HG03097 (cell line): ENCODE results near the gene NDUFC1.
"Not testable (repeated sequence)": the region's sequence is repeated elsewhere in the genome, so short reads cannot be mapped to it uniquely, and the experiment has no call there.

Experiments used
- ATAC-seq: cut with Tn5 transposase; IDR thresholded peaks from one replicate; pipeline ENCODE4 v1.9.1; 2021; ENCODE audit not compliant: unreplicated experiment, low FRiP score

NDUFC1 gene

GRCh38 chr4:139299536-139299935 lies 2.7 kb downstream of the NDUFC1 start:
- ATAC-seq: no peak

DNA sequence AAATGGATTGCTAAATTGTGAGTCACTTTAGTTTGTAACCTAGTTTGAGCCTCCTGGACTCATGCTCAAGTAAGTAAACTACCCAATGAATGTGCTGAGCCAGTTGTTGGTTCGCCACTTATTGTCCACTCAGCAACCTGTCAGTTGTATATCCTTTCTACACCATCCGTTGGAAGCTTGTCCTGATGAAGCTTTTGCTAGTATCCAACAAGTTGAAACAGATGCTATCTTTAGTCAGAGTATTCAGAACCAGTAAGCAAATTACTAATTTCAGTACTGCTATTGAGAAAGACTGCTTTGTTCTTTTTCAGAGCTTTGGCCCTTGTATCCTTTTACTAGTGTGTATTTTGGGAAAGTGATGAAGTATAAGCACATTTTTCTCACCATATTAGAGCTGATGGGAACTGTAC lies 5.3 kb downstream of the NDUFC1 start:
- no peak for ATAC-seq

DNA sequence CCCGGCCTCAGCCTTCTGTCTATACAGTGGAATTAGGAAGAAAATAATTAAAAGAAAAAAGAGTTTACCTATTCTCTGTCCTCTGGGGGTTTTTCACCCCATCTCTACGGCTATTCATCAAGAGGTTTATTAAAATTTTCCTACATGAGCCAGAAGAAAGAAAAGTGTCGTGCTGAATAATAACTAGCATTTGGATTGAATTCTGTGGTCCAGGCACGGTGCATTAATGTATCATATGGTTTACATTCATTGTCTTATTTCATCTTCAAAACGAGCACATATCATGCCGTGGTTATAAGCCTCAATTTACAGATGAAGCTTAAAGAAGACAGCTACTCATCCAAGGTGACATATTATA lies 6.4 kb downstream of the NDUFC1 start:
- ATAC-seq: peak; percentile 3

DNA sequence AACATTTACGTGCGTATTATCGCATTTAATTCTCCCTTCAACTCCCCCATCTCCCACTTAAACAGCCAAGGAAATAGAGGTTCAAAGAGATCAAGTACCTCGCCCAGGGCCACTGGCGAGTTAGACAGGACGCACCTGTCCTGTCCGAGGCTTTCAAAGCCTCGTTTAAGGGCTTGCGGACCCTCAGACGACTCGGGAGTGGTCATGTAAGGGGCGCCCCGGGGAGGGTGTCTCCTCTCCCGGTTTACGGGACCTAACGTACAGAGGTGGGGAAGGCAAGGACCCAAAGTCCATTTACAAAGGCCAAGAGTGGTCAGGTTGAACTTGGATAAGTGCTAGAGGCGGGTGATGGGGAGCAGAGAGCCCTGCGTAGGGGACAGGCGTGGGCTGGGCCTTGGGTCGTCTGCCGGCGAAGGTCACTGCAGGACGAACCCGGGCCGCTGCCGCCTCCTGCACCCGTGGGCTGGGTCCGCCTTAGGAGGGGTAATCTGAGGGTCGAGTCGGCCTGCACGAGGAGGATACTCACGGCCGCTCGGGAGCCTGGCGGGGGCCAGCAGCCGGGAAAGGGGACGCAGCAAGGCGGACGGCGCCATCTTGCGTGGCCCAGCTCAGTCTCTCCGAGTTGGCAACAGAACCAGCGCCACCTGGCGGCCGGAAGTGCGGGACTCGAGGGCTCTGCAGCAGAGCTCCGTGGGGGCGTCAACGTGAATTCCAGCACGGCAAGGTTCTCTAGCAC lies 6.9 kb downstream of the NDUFC1 start:
- peak; percentile 92 for ATAC-seq

- ATAC-seq: no peak
Observed at GRCh38 chr4:139286186-139286698, 16.0 kb downstream of the NDUFC1 start.

- no peak for ATAC-seq
Observed at GRCh38 chr4:139282721-139283075, 19.6 kb downstream of the NDUFC1 start.

GRCh38 chr4:139282065-139282720 lies 20.1 kb downstream of the NDUFC1 start:
- no peak for ATAC-seq

DNA sequence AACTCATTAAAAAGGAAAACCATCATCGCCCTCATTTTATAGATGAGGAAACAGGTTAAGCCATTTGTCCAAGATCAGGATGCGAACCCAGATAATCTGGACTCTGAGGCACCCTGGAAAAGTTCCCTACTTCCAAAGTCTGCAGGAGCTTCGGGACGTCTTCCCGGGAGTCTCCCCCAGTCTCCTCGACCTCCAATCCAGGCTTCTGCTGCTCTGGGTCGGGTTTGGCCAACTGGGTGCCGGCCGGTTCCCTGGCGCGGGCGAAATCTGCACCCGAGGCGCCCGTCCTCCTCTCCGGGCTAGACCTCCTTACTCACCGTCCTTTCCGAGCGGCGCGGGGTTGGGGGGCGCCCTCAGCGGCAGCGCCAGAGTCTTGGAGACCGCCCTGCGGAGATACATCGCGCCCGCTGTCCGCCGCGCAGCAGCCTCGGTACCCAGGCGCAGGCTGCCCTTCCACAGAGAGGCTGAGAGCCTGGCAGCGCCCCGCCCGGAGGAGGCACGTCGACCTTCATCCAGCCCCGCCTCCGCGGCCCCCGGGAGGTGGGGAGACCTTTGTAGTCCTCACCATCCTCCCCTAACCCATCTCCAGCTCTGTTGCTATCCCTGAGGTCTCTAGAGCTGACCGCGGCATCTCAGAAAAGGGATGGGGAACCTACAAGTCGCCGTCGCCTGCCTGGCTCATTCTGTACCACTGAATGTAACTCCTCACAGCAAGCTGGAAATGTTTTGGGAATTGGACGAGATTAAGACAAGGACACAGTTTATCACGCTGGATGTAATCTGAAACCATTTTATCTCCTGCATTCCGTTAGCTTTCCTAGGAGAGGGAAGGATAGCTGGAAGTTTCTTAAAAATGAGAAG lies 22.3 kb downstream of the NDUFC1 start, which contains the start of gene MGARP:
Gene MGARP (minus strand): TSS at position 466 of the 861 bp plus-strand sequence. CDS start 67 bp downstream, at position 399.
- no peak for ATAC-seq

- no peak for ATAC-seq
Observed at GRCh38 chr4:139278912-139279759, 23.1 kb downstream of the NDUFC1 start.

DNA sequence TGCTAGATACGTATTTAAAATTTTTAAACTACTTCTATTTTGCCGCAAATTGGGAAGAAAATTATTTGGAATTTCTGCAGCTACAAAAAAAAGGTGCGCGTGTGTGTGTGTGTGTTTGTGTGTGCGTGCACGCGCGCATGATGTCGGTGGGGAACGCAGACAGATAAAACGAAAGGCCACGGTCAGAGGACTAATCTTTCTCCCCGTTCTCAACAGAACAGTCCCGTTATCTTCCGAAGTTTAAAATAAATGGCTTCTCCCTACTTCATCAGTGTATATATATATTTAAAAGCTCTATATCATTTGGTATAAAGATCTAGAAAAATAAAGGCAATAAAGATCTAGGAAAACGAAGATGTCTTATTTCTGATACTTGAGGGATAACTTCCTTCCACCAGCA lies 23.8 kb downstream of the NDUFC1 start:
- ATAC-seq: no peak

- no peak for ATAC-seq
Observed at GRCh38 chr4:139275281-139275735, 27.0 kb downstream of the NDUFC1 start.

DNA sequence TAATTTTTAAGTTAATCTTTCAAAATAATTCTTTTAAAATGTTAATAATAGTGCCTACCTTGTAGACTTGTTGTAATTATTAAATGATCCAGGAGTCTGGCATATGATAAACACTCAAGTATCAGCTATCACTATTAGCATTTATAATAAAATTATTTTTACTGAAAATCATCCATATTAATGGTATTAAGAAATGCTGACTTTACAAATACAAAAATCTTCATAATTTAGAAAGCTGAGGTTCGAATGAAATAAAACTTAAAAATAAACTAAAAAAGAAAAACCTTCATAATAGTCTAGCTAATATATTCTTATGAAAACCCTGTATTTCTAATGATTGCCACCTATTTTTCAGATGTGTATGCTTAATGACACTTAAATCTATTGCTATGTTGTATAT lies 27.5 kb downstream of the NDUFC1 start:
- no peak for ATAC-seq

DNA sequence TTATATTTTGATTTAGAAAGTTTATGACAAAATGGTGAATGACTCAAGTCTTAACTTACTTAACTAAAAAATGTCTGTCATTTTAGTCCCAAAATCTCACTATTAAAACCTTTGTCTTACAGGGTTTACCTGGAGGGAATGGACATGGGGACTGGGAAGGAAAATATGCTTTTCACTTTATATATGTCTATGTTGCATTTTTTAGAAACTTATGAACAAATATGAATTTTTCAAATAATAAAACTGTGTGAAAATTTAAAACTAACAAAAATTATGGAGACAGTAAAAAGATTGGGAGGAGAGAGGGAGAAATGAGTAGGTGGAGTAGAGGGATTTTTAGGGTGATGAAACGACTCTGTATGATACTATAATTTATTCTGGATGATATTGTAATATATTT lies 28.4 kb downstream of the NDUFC1 start:
- ATAC-seq: no peak

GRCh38 chr4:139267301-139267700 lies 35.0 kb downstream of the NDUFC1 start:
- ATAC-seq: no peak

DNA sequence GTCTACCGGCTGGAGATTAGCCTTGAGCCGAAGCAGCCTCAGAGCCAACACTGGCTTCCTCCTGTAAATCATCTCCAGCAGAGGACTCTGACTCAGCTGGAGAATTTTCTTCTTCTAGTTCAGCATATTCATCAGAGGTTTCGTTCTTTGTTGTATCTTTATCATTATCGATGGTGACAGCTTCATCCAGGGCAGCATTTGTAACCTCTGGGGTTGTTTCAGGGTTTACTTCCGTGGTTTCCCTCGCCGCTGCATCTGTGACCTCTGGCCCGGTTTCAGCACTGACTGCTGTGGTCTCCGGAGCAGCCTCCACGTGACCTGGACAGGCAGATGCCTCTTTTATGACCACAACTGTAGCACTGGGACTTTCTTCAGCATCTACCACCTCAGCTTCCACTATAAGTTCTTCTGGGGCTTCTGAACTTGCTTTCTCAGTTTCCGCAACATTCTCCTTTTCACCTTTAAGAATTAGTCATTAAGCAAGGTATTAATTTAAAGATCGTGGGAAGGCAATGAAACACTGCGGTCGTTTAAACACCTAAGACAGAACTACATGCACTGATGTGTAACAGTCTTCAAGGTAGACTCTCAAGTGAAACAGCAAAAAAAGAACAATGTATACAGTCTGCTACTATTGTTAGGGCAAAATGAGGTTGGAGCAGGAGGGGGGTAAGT lies 35.6 kb downstream of the NDUFC1 start:
- peak; percentile 97 for ATAC-seq

GRCh38 chr4:139266208-139266582 lies 36.1 kb downstream of the NDUFC1 start:
- peak; percentile 4 for ATAC-seq

- ATAC-seq: no peak
Observed at GRCh38 chr4:139265654-139266053, 36.6 kb downstream of the NDUFC1 start.

DNA sequence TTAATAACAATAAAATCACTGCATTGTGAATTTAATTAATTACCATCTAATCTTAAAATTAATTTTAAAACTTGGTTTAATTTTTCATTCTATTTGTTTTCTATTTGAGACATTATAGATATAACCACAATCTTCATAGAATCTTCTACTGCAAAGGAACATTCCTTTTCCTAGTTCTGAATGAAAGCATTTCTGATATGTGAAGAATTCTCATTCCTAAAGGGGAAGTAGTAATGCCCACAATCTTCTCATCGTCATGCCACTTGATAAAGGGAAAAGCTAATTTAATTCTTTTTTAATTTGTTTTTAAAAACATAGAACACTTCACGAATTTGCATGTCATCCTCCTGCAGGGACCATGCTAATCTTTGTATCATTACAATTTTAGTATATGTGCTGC lies 45.9 kb downstream of the NDUFC1 start:
- ATAC-seq: no peak

DNA sequence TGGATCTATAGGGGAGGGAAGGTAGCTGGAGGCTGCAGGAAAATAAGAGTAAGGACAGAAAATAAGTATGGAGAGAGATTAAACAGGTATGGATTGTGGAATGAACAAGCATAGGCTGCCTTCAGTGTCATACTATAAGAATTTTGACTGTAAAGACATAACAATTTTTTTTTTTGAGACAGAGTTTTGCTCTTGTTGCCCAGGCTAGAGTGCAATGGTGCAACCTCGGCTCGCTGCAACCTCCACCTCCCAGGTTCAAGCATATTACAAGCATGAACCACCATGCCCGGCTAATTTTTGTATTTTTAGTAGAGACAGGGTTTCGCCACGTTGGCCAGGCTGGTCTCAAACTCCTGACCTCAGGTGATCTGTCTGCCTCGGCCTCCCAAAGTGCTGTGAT lies 46.7 kb downstream of the NDUFC1 start:
- ATAC-seq: not testable (repeated sequence)

DNA sequence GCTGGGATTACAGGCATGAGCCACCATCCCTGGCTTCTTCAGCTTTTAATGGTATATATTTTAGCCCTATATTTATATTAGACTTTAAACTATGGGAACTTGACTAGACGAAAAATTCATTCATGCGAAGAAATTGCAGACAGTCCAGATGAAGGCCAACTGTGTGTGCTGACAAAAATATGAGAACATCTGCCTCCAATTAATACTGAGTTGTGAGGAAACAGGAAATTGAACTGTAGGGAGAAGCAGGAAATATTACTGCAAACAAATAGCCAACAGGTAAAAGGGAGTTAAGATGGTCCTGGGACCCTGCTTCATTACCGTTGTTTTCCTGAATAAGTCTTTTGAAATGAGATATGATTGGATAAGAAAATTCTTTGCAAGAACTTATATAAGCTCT lies 48.6 kb downstream of the NDUFC1 start:
- no peak for ATAC-seq
